ENCODE data around the gene LOXL4.

Gene LOXL4

DNA sequence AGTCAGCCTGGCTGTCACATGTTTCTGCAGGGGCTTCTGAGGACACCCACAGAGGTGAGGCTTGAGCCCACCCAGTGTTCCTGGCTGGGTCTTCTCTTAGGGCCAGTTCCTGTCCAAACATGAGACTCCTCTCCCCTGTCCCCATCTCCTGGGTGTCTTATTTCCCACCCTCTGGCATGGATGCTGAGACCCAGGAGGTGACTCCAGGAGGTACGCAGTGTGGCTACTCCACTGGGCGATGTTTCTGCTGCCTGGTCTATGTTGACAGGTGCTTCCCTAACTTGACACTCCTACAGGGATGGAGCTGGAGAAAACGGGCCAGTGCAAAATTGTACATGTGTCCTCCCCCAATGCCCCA is 26.3 kb upstream of the LOXL4 start:
- no peak for DNase-seq

DNA sequence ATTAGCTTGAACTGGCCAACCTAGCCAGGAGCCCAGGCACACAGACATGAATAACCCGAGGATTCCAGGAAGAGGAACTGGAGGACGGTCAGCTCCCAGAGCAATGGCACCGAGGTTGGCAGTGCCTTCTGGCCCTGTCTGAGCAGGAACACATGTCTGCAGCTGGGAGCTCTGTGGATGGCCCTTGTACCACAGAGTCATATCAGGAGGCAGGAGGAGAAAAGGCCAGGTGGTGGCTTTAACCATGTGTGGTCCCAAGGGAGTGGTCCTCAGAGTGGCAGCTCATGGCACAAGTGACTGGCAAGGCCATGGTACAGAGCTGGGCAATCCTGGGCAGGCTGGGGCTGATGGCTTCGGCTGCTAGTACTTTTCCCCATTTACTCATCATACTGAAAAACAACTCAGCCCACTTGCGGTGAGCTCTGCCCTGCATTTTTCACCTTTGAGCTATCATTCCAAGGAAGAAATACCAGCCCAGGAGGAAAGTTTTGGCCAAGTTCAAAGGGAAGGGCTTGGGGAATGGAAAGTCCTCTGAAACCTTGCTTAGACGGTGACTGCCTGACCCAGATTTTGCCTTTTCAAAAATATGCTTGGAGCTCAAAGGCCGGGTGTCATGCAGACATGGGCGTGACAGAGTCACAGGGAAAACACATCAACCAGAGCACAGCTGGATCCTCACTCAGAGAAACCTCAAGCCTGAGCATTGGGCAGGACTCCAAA is 25.7 kb upstream of the LOXL4 start:
- DNase-seq: no peak

DNA sequence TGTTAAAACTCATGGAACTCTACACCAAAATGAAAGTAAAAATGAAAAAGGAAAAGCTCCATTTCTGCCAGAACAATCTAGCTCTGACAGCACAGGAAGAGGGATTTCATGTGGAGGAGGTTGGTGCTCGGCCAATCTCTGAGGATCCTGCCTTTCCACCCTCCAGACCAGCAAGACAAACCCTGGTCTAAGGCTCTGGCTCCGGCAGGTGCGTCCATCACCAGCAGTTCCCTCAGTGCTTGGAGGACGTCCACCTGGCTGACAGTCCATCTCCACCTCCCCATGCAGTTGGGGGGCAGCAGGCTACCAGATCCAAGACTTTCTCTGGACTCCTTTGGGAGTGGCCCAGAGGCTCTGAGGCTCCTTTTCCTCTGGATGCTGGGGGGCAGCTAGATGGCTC is 25.0 kb upstream of the LOXL4 start:
- DNase-seq: no peak

DNA sequence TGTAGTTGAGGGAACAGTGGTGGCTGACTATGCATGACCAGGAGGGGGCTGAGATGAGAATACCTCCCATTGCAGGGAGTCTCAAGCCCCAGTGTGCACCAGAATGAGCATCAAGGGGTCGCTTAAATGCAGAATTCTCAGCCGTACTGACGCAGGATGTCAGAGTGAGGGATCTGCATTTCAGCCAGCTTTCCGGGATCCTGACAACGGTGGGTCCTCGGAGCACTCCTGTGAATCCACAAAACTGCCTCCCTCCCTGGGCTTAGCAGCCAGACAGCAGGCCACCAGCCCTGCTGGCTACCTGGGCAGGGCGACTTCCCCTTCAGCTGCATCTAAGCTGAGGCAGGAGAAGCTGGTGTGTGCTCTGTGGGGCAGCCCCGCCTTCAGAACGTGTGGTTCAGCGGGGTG is 21.8 kb upstream of the LOXL4 start:
- no peak for DNase-seq

DNA sequence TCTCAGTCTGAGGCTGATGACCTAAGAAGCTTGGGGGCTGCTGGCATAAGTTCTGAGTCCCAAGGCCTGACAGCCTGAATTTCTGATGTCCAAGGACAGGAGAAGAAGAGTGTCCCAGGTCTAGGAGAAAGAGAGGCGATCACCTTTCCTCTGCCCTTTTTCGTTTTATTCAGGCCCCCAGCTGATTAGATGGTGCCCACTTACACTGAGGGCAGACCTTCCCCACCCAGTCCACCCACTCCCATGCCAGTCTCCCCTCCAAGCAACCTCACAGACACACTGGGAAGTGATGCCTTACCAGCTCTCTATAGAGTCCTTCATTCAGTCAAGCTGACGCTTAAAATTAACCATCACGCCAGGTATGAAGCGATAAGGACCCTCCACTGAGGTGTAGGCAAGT is 19.3 kb upstream of the LOXL4 start:
- DNase-seq: no peak

DNA sequence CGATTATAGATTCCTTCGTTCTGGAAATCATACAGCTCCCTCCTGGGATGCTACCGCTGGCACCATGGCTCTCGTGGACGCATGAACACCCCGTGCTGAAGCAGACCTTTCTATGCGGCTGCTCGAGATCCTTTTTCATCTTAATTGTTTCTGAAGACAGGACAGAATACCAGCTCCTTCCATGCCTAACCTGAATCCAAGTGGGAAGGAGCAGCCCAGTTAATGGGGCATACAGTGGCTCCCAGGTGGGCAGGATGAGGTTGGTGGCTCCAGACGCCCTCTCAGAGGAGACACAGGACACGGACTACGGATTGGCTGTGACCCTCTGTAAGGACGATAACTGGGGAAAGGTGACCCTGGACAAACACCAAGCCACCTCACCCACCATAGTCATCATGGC is 18.4 kb upstream of the LOXL4 start:
- no peak for DNase-seq

DNA sequence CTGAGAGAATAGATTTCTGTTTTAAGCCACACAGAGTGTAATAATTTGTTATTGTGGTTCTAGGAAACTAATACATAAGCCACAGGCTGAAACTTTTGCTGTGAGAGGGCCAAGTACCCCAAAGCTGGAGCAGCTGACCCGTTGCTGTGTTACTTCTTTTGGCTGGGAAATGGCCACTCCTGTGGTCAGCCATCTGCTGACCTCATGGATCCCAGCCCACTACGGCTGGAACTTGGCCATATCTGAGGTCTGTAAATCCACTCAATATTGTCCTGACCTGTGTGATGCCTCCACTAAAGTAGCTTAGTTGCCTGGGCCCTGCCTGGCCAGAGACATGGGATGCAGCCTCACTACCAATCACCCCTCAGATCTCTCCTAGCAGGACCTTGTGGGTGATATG is 17.4 kb upstream of the LOXL4 start:
- DNase-seq: no peak

DNA sequence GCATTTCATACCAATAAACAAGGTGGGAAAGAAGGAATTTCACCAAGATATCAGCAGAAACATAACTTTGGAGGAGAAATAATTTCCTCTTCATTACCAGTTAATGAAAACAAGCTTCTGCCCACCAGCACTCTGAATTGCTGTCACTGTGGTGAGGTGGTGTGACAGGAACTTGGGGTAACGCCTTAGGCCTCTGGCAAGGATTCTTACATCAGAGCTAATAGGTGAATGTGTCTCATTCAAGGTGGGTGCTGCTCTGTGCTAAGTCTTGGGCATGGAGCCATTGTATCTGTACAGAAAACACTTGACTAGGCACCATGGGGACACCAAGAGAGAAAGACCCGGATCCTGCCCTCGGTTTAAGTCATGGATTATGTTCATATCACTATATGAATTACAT is 8.3 kb upstream of the LOXL4 start:
- DNase-seq: no peak

DNA sequence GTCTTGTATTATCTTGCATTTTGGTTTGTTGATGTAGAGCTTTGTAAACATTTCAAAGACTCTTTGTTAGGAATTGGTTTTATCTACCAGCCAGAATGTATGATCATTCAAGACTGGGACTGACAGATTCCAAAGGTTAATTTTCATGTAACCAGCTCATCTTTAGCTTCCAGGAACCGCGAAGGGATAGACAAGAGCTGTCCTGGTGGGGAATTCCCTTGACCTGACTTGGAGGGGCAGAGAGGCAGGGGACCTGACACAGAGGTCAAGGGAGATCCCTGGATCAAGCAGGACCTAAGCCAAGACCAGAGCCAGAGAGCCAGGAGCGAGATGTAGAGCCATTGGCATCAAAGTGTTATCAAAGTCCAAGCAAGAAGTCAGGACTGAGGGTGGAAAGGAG is 6.6 kb upstream of the LOXL4 start:
- DNase-seq: no peak

DNA sequence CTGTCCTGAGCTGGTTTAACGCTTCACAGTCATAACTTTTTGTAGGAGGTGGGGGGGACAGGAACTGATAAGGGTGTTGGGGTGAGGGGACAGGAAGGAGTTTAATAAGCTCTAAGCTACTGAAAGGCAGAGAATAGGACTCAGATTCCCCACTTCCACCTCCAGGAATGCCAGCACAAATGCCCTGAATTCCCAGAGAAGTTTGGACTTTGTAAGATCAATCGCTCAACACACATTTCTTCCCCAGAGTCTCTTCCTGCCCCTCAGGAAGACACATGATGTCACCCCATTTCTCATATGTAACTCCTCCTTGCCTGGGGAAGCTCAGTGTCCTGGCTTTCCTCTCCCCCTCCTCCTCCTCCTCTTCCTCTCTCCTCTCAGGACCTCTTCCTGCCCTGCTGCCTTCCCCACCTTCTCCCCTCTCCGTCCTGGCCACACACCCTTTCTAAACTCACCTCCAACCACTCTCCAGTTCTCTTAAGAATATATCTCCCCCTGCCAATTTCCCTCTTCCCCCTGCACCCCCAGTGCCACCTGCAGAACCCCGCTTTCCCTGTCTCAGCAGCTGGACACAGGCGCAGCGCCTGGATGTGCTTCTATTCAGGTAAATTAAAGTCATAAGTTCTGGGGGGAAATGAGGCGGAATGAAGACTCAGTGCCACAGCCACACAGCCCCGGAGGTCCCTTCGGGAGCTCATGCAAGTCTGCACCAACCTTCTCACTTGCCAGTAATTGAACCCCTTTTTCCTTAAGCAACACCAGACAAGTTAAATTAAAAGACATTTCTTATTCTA is 5.3 kb upstream of the LOXL4 start:
- no peak for DNase-seq

DNA sequence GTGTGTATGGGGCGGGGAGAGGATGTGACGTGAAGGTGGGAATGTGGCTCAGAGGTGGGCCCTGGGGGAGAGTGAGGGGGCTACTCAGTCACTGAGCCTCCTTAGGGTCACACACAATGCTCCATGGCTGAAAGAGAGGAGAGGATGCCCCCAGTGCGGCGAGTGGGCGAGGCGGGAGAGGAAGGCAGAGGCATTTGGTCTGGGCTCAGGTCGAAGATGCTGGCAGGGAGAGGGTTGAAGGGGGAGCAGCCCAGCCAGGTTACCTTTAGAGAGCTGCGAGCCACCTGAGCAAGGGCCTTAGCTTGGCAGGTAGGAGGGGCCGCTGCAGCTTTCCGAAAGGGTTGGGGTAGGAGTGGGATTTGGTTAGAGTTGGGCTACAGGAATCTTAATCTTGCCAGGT is 4.7 kb upstream of the LOXL4 start:
- DNase-seq: no peak

DNA sequence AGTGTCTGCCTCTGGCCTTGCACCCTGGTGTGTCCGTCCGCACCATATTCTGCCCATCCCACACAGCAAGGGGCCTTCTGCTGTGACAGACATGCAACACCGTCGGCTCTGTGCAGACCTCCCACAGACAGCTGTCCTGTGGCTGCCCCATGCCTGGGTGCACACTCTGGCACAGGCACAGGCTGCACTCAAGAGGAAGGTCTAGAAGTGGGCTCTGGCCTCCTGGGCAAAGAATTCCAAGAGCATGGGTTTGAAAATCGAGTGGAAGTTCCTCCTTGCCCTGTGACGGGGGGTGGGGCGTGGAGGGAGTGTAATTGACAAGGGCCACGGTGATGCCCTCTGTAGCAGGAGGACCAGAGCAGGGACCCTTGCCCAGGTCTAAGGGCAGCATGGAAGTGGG is 4.3 kb upstream of the LOXL4 start:
- DNase-seq: no peak

DNA sequence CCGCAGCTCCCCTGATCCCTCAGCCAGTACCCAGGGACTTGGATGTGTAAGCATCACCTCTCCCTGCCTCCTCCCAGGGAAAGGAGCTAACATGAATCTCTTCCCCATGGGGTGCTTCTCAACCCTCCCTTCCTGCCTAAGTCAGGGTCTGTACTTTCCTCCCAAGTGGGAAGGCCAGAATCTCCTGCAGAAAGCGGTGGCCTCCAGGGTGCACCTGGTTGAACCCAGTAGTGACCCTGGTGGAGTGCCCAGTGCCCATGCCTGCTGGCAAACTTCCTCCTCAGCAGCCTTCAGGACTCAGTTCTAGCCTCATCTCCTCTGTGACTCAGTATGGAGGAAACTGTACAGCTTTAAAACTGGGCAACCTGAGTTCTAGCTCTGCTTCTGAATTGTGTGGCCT is 2.8 kb upstream of the LOXL4 start:
- DNase-seq: no peak

DNA sequence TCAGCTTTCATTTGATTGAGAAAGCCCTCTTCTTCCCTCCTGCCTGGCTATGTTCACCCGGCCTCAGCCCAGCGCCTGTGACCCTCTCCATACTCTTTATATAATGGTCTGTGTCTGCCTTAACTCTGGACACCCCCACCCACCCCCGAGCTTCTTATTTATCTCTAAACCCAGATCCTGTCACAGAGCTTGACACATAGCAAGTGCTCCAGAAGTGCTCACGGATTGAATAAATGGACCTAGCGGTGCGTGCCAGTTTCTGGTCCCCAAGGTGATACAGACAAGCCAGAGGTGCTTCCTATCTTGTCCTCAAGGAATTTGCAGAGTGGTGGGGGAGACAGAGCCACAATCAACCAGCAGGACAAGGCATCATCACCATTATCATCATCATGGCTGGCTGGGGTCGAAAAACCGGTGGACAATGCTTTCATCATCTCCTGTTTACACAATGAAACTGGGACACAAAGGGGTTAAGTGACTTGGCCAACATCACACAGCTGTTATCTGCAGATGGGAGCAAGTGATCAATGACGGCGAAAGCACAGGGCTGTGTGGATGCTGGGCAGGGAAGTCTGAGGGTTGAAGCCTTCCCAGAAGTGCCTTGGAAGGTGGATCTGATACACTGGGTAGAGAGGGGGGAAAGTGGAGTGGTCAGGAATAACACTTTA is 2.2 kb upstream of the LOXL4 start:
- no peak for DNase-seq

DNA sequence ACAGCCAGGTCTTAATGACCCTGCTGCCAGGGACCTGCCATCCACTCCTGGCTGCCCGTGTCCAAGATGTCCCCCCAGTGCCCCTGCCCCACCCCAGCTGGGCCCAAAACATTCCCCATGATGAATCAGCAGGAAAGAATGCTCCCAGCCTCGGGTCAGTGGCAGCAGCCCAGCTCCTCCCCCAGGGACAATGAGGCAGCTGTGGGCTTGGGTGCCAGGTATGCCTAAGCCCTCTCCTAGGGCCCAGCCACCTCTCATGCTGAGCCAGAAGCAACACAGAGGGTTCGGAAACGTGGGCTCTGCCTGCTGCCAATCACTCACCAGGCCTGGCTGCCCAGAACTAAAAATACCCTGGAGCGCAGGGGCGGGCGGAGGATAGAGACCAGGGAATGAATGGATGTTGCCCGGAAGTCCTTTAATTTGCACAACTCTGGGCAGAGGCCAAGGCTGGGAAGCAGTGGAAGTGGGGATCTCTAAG is 1.5 kb upstream of the LOXL4 start:
- no peak for DNase-seq

DNA sequence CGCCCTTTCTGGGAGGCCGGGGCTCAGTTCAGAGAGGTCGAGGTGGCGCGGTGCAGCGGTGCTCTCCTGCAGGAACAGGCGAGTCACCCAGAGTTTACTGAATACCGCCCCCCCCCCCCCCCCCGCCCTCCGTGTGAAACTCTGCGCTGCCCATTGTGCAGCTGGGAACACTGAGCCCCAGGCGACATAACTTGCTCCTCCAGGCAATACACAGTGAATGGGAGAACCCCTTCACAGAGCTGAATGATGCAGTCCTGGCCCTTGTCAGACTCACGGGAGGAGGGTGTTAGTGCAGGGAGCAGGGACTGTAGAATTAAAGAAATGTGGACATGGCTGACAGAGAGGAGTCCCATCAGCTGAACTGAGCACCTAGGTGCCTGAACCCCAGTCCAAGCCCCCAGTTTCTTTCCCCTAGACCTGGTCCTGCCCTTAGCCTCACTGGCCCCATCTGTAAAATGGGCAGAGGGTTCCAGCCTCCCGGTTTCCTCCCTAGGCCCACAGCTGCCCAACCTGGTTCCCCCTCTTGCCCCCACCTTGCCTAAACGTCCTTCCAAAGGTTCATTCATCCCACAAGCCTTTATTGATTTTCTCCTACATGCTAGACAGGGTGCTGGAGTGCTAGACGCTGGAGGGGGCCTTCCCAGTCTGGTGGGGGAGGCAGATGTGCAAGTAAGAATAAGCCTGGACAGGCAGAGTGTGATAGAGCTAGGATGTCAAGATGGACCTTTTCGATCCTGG is 869 bp upstream of the LOXL4 start:
- DNase-seq: no peak

DNA sequence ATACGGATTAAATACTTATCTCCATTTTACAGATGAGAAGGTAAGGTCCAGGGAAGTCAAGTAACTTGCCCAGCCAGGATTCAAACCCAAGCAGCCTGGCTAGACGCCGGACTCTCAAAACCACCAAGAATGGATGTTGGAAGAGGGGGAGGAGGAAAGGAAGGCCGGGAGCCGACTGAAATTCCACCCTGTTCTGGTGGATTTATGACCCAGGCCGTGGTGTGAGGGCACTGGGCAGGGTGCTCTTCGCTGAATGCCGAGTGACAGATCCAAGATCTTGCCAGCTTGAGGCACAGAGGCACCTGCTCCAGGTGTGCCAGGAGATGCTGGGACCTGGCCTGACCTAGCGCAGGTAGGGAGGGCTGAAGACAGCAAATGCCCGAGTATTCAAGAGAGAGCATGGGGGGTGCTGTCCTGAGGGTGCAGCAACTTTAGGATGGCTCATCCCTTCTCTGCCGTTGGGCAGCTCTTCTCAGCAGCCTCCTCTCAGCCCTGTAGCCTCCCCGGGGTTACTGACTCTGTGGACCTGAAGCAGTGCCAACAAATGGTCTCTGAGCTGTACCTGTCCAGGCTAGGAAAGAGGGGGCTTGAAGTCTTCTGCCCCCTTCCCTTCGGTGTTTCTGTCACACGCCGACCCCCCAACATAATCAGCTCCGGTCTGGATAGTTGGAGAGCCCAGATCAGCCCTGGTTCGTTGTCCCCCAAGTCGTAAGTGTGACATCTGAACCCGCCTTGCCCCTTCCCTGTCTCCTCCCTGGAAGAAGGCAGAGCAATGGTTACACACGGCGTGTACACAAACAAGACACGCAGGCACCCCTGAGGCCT is 713 bp downstream of the LOXL4 start:
- no peak for DNase-seq

DNA sequence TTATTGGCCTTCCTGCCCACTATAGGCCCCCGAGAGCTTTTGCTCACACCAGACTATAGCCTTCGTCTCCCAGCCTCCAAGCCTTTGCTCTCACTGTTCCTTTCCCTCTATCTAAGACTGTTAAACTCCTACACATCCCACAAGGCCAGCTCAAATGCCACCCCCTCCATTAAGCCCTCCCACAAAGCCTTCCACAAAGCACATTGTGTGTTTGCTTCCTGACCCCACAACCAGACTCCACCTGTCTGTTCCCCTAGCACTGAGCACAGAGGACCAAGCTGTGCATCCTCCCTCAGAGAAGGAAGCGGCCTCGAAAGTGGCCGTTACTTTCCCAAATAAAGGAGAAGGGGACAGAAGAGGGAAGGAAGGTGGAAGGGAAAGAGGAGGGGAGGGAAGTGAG is 1.3 kb downstream of the LOXL4 start:
- DNase-seq: no peak

DNA sequence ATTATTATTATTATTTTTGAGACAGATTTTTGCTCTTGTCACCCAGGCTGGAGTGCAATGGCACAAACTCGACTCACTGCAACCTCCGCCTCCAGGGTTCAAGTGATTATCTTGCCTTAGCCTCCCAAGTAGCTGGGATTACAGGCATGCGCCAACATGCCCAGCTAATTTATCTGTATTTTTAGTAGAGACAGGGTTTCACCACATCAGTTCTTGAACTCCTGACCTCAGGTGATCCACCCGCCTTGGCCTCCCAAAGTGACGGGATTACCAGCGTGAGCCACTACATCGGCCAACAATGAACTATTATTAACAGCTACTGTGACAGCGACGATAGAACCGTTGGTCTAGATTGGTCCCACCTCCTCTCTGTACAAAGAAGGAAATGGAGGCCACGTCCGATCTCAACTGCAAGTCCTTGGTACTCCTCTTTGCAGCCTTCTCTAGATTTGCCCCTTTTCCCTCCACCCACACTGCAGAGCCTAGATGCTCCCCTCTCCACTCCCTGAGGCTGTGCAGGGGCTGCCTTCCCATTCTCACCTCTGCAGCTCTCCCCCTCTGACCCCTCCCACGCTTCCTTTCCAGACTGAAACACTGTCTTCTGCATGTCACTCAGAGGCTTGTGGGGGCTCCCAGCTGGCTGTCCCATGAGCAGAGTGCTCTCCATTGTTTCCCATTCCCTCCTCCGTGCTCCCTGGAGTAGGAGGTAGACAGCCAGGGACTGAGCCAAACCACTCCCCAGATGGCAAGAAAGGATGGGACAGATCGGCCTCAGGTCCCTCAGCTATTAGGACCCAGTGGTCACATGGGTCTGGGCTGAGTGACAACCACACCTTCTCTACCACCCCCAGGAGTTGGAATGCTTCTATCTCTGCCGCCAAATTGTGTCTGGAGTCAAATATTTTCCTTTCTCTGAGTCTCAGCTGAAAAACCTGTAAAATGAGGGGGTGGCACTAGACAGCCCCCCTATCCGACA is 2.3 kb downstream of the LOXL4 start:
- no peak for DNase-seq

DNA sequence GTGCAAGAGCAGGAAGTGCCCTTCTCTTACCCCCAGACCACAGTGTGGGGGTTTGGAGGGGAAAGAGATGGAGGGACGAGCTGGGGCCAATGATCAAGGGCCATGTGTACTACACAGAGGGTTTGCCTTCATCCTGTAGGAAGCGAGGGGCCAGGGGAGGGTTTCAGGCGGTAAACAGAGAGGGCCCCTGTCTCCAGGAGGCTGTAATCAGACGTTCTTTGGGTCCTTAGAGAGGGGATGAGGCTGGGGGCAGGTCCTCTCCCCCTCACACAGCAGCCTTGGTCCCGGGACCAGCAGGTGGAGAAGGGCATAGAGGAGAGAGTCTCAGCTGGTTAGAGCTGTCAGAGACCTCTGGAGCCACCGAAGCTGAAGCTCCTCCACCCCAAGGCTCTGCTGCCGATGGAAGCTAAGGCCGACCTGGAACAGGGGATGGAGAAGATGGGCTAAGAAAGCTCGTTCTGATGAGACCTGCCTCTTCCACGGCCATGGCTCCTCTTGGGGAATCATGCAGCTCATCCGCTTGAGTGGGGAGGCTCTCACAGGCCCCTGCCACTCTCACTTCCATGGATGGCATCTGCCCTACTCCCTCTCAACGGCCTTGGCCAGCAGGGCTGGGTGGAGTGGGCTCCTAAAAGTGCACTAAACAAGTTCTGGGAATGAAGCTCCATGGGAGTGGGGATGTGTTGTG is 3.5 kb downstream of the LOXL4 start:
- no peak for DNase-seq

DNA sequence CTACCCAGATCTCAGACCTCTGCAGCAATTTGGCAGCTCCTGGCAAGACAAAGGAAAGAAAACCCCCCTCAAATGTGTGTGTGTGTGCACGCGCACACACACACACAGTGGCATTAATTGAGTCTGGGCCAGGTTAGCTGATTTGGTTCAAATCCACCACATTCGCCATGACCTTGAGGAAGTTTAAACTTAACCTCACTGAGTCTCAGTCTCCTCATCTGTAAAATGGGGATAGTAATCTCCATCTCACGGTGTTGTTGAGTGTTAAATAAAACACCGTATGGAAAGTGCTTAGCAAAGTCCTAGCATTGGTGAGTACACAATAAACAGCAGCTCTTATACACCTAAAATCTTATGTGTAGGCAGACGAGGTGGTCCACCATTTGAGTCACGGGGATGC is 4.9 kb downstream of the LOXL4 start:
- no peak for DNase-seq
